HCT116 (cell line): Measurements from ENCODE around the gene ELANE. TPM values are rescaled to one million over a fixed set of nuclear protein-coding genes. Genes with fewer than 3 reads are reported as not detected.

ENCODE experiments used
- ATAC-seq: fragments of 200-7000 bp; cut with Tn5 transposase; 2 replicates; pipeline ENCODE4 v1.9.1; 2020; ENCODE audit warnings: mild to moderate bottlenecking, moderate library complexity
- BruUV-seq: library from RNA; stranded (reverse); fragments of 400-500 nt; replicated peaks from 2 replicates; lab custom pipeline; 2021; lab: Mats Ljungman, UMichigan
- CTCF ChIA-PET: fragments of 300-600 bp; sonication (Branson Sonifier 250); formaldehyde crosslinking; loops from one replicate; lab custom pipeline; 2021; ENCODE audit warnings: antibody characterized with exemption; lab: Charles Lee
- POLR2A ChIA-PET: fragments of 300-600, 350-600 bp; sonication (Branson Sonifier 250); formaldehyde crosslinking; loops from one replicate; lab custom pipeline; 2021; ENCODE audit warnings: antibody characterized with exemption; lab: Charles Lee
- RAD21 ChIA-PET, 2 experiments: fragments of 300-600 bp; sonication (Branson Sonifier 250); formaldehyde crosslinking; loops; one replicate each; lab custom pipeline; 2023; ENCODE audit warnings: low total read pairs in 2 of 2; ENCODE audit not compliant: uncharacterized antibody in 2 of 2, unreplicated experiment in 2 of 2, low non-redundant PET in 1 of 2; lab: Charles Lee
- DNase-seq: peaks from one replicate; pipeline ENCODE4 v3.0.0-alpha.2; 2010; ENCODE audit warnings: low read depth, low spot score
- H2AFZ ChIP-seq: fragments of 200-600 bp; shearing (Covaris generic), sonication (generic); 2 replicates; pipeline ENCODE4 v1.6.1; 2017; ENCODE audit warnings: low read depth, mixed run types, mixed read lengths, antibody characterized with exemption, low read length; ENCODE audit not compliant: poor library complexity, severe bottlenecking
- H3K27ac ChIP-seq: 2 replicates; pipeline ENCODE4 v1.5.1; 2012; ENCODE audit warnings: low read depth, low read length
- H3K27me3 ChIP-seq: fragments of 200-600 bp; sonication (generic); 2 replicates; pipeline ENCODE4 v1.6.1; 2016; ENCODE audit warnings: mixed run types, low read length, mixed read lengths; ENCODE audit not compliant: insufficient read depth
- H3K36me3 ChIP-seq, 2 experiments: fragments of 200-500 bp in 1 of 2; fragments of 200-600 bp in 1 of 2; sonication (Bioruptor generic) in 1 of 2; sonication (generic) in 1 of 2; 2 replicates each; pipeline versions ENCODE4 v1.5.1 to v1.6.1; 2014 to 2016; ENCODE audit warnings: low read length in 2 of 2, inconsistent platforms in 1 of 2, mixed read lengths in 1 of 2, mixed run types in 1 of 2; ENCODE audit not compliant: insufficient read depth in 2 of 2, control insufficient read depth in 1 of 2
- H3K4me1 ChIP-seq, 2 experiments: fragments of 200-600 bp in 1 of 2; sonication (generic) in 1 of 2; 2 replicates each; pipeline versions ENCODE4 v1.5.1 to v1.6.1; 2012 to 2017; ENCODE audit warnings: low read length in 2 of 2, inconsistent platforms in 1 of 2, mild to moderate bottlenecking in 1 of 2, mixed read lengths in 1 of 2, mixed run types in 1 of 2, moderate library complexity in 1 of 2; ENCODE audit not compliant: insufficient read depth in 2 of 2, control insufficient read depth in 1 of 2
- H3K4me2 ChIP-seq: fragments of 200-600 bp; sonication (generic); 2 replicates; pipeline ENCODE4 v1.6.1; 2017; ENCODE audit warnings: mixed run types, low read length, mixed read lengths
- H3K4me3 ChIP-seq, 2 experiments: fragments of 200-600 bp in 1 of 2; sonication (generic) in 1 of 2; replicated peaks in 1 of 2; 2 replicates each; pipeline ENCODE4 v1.5.1; 2011 to 2016; ENCODE audit warnings: low read length in 2 of 2, control low read depth in 1 of 2, low read depth in 1 of 2, mild to moderate bottlenecking in 1 of 2, mixed read lengths in 1 of 2, mixed run types in 1 of 2
- H3K79me2 ChIP-seq: fragments of 200-600 bp; sonication (generic); 2 replicates; pipeline ENCODE4 v1.6.1; 2017; ENCODE audit warnings: mild to moderate bottlenecking, mixed run types, low read length, moderate library complexity, mixed read lengths; ENCODE audit not compliant: insufficient read depth
- H3K9ac ChIP-seq: fragments of 200-600 bp; sonication (generic); 2 replicates; pipeline ENCODE4 v1.6.1; 2016; ENCODE audit warnings: low read length, mixed read lengths
- H3K9me2 ChIP-seq: fragments of 200-600 bp; sonication (generic), shearing (Covaris generic); 2 replicates; pipeline ENCODE4 v1.6.1; 2017; ENCODE audit warnings: mixed run types, mild to moderate bottlenecking, moderate library complexity; ENCODE audit not compliant: insufficient read depth
- H3K9me3 ChIP-seq, 2 experiments: fragments of 200-500 bp in 1 of 2; fragments of 200-600 bp in 1 of 2; sonication (Bioruptor generic) in 1 of 2; sonication (generic) in 1 of 2; 2 replicates each; pipeline ENCODE4 v1.6.1; 2014 to 2017; ENCODE audit warnings: low read length in 2 of 2, mixed read lengths in 2 of 2, inconsistent platforms in 1 of 2, low read depth in 1 of 2, mild to moderate bottlenecking in 1 of 2, mixed run types in 1 of 2, moderate library complexity in 1 of 2; ENCODE audit not compliant: control insufficient read depth in 1 of 2, insufficient read depth in 1 of 2
- H4K20me1 ChIP-seq: fragments of 200-600 bp; sonication (generic), shearing (Covaris generic); 2 replicates; pipeline ENCODE4 v1.6.1; 2017; ENCODE audit warnings: mixed run types, mild to moderate bottlenecking, moderate library complexity; ENCODE audit not compliant: insufficient read depth
- ATF3 ChIP-seq: IDR thresholded peaks from 2 replicates; pipeline ENCODE4 v1.6.1; 2012
- CBX3 ChIP-seq: IDR thresholded peaks from 2 replicates; pipeline ENCODE4 v1.6.1; 2012; ENCODE audit warnings: low read depth
- EGR1 ChIP-seq: IDR thresholded peaks from 2 replicates; pipeline ENCODE4 v1.6.1; 2012; ENCODE audit warnings: low read depth
- ELF1 ChIP-seq: IDR thresholded peaks from 2 replicates; pipeline ENCODE4 v1.6.1; 2012; ENCODE audit warnings: low read depth, borderline replicate concordance
- EZH2 ChIP-seq: fragments of 200-600 bp; sonication (generic); IDR thresholded peaks from 2 replicates; pipeline ENCODE4 v1.6.1; 2017; ENCODE audit warnings: antibody characterized with exemption, mixed run types
- RAD21 ChIP-seq: IDR thresholded peaks from 2 replicates; pipeline ENCODE4 v1.6.1; 2012; ENCODE audit warnings: low read depth, mild to moderate bottlenecking
- TCF7L2 ChIP-seq: IDR thresholded peaks from 2 replicates; pipeline ENCODE4 v1.7.0; 2011; ENCODE audit warnings: borderline replicate concordance, inconsistent platforms; ENCODE audit not compliant: insufficient read depth, insufficient read length; ENCODE audit errors: extremely low read depth
- YY1 ChIP-seq: IDR thresholded peaks from 2 replicates; pipeline ENCODE4 v1.6.1; 2011; ENCODE audit warnings: low read length, low read depth, moderate library complexity, mild to moderate bottlenecking; ENCODE audit not compliant: insufficient replicate concordance; ENCODE audit errors: extremely low read depth
- ZNF274 ChIP-seq: fragments of 200-500 bp; sonication (Bioruptor generic); IDR thresholded peaks from 2 replicates; pipeline ENCODE4 v1.6.1; 2014; ENCODE audit warnings: mild to moderate bottlenecking, low read depth, low read length, inconsistent platforms
- intact Hi-C: fragments of 100-400 bp; cut with micrococcal nuclease; formaldehyde crosslinking; loops from 2 replicates; pipeline ENCODE4 v1.10.0; 2022
- total RNA-seq: library from RNA; stranded (reverse); gene quantifications from one replicate; pipeline ENCODE4 v1.2.1, GENCODE V29; 2021; ENCODE audit not compliant: unreplicated experiment
- TF ChIP-seq, protein P1 (sequence below): IDR thresholded peaks from 2 replicates; pipeline ENCODE4 v1.6.1; 2011; ENCODE audit warnings: mild to moderate bottlenecking, low read length, moderate library complexity; ENCODE audit not compliant: insufficient replicate concordance; ENCODE audit errors: extremely low read depth
- TF ChIP-seq, protein P2 (sequence below): IDR thresholded peaks from 2 replicates; pipeline ENCODE4 v1.6.1; 2012

The ELANE gene
- total RNA-seq, 1 experiment from 2014 or later: not detected

- no peak for TF ChIP-seq ATF3
- TF ChIP-seq, protein P1, sequence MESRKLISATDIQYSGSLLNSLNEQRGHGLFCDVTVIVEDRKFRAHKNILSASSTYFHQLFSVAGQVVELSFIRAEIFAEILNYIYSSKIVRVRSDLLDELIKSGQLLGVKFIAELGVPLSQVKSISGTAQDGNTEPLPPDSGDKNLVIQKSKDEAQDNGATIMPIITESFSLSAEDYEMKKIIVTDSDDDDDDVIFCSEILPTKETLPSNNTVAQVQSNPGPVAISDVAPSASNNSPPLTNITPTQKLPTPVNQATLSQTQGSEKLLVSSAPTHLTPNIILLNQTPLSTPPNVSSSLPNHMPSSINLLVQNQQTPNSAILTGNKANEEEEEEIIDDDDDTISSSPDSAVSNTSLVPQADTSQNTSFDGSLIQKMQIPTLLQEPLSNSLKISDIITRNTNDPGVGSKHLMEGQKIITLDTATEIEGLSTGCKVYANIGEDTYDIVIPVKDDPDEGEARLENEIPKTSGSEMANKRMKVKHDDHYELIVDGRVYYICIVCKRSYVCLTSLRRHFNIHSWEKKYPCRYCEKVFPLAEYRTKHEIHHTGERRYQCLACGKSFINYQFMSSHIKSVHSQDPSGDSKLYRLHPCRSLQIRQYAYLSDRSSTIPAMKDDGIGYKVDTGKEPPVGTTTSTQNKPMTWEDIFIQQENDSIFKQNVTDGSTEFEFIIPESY: no peak
Measured at GRCh38 chr19:862581-863314, 10.6 kb downstream of the ELANE start (continued).

- no peaks in the 10 kb centered on the region for H3K27me3 ChIP-seq
- H3K79me2 ChIP-seq: no peaks in the 10 kb centered on the region
- H3K4me3 ChIP-seq: no peak overlapping the region
- no peak overlapping the region for H2AFZ ChIP-seq
- H3K36me3 ChIP-seq: no peaks in the 10 kb centered on the region; a peak in 1 of 4 replicates
- TF ChIP-seq EZH2: no peak
- no peak for TF ChIP-seq YY1
- TF ChIP-seq ZNF274: no peak
- no peak for TF ChIP-seq EGR1
- TF ChIP-seq, protein P2, sequence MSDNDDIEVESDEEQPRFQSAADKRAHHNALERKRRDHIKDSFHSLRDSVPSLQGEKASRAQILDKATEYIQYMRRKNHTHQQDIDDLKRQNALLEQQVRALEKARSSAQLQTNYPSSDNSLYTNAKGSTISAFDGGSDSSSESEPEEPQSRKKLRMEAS: no peak
- no peak for TF ChIP-seq ATF3
- TF ChIP-seq CBX3: no peak
- TF ChIP-seq ELF1: no peak
- TF ChIP-seq RAD21: no peak
- TF ChIP-seq TCF7L2: no peak
- H3K9ac ChIP-seq: no peak overlapping the region
- H3K9me2 ChIP-seq: no peaks in the 10 kb centered on the region
- H4K20me1 ChIP-seq: no peaks in the 10 kb centered on the region
- H3K4me2 ChIP-seq: no peak overlapping the region
- H3K9me3 ChIP-seq: no peaks in the 10 kb centered on the region
- BruUV-seq: no TSS peak
- no peak for DNase-seq
- ChIA-PET CTCF (no interaction called here), RAD21 (no interaction called here), POLR2A (interaction anchor here (0.7 kb wide), 1 partner anchor 121 kb away, joined by 3 read pairs; the partner anchor contains the start of gene WDR18)
- intact Hi-C loops: no loop called here
- ATAC-seq: no peak
- H3K27ac ChIP-seq: no peak overlapping the region; the same call in 1 of the 2 replicates
- peaks cover 14 to 32% of the 10 kb centered on the region in 2 experiments for H3K4me1 ChIP-seq
Measured at GRCh38 chr19:863315-863620, 11.2 kb downstream of the ELANE start.
